Activated CD8-positive, alpha-beta memory T cell treated with anti-CD3 and anti-CD28 coated beads for 24 hours (primary cell): ENCODE measurements around the gene DYNC2I2.

Source experiments
- DNase-seq: peaks from one replicate; pipeline ENCODE4 v3.0.0-alpha.2; 2020

Gene DYNC2I2

GRCh38 chr9:128635266-128636023 is 21.2 kb downstream of the DYNC2I2 start:
- no peak for DNase-seq

GRCh38 chr9:128634651-128635262 is 21.9 kb downstream of the DYNC2I2 start:
- DNase-seq: no peak

DNA sequence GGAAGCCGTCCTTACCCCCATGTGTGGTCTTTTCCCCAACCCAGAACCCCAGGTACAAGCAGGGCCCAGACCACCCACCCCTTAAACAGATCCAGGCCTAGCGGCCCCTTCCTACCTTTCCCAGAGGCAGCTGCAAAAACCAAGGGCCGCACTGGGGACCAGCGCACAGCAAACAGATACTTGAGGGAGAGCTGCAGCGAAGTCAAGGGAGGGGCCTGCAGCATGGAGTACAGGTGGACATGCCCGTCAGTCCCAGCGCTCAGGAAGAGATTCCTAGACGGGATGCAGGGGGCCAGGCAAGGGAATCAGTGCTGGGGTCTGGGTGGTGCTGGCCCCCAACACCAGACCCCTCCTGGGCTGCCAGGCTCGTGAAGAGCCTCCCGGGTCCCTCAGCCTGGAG is 22.5 kb downstream of the DYNC2I2 start:
- DNase-seq: no peak

GRCh38 chr9:128633601-128634000 is 23.0 kb downstream of the DYNC2I2 start:
- DNase-seq: no peak

- DNase-seq: no peak
Measured at GRCh38 chr9:128633057-128633456, 23.6 kb downstream of the DYNC2I2 start.

DNA sequence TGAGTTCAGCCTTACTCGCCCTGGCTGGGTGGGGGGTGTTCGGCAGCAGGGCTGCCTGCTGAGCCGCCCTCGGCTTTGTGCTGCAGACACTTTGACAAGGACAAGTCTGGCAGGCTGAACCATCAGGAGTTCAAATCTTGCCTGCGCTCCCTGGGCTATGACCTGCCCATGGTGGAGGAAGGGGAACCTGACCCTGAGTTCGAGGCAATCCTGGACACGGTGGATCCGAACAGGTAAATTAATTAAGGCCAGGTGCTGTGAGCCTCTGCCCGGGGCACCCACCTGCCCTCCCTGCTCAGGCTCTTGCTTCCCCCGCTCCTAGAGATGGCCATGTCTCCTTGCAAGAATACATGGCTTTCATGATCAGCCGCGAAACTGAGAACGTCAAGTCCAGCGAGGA is 24.2 kb downstream of the DYNC2I2 start:
- DNase-seq: no peak

- no peak for DNase-seq
Measured at GRCh38 chr9:128632066-128632465, 24.6 kb downstream of the DYNC2I2 start.

DNA sequence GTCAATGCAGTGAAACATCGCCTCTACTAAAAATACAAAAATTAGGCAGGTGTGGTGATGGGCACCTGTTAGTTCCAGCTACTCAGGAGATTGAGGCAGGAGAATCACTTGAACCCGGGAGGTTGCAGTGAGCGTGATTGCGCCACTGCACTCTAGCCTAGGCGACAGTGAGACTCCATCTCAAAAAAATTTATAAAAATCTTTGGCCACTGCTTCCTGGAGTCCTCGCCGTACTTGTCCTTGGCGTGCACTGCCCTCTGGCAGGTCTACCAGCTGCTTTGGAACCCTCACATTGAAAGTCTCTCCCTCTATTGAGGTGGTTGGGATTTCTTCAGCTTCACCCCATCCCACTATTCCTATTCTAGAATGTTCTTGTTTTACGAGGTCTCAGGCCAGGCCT is 25.0 kb downstream of the DYNC2I2 start:
- no peak for DNase-seq

- DNase-seq: no peak
Measured at GRCh38 chr9:128629852-128630545, 26.6 kb downstream of the DYNC2I2 start.

GRCh38 chr9:128629136-128629535 is 27.5 kb downstream of the DYNC2I2 start:
- DNase-seq: no peak

GRCh38 chr9:128628471-128629048 is 28.1 kb downstream of the DYNC2I2 start:
- no peak for DNase-seq

DNA sequence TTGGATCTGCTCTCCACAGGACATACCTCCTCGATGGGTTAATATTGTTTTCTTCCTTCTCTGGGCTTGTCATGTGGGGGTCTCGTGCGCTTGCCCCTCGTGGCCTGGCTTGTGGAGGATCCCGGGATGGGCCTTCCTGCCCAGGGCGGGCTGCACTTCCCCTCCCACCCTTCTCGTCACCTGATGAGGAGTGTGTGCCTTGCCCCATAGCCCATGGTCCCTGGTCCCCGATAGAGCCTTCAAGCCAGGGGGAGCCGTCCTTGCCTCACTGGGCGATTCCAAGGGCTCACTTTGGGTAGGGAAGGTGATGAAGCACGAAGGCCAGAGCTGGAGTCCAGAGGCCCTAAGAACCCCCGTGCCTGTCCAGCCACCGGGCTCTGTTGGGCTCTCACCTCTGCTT is 28.7 kb downstream of the DYNC2I2 start:
- DNase-seq: no peak

- DNase-seq: no peak
Measured at GRCh38 chr9:128627127-128627715, 29.4 kb downstream of the DYNC2I2 start.

GRCh38 chr9:128626181-128626580 is 30.5 kb downstream of the DYNC2I2 start:
- DNase-seq: no peak

GRCh38 chr9:128625391-128626146 is 31.1 kb downstream of the DYNC2I2 start:
- no peak for DNase-seq

- no peak for DNase-seq
Measured at GRCh38 chr9:128624566-128624965, 32.1 kb downstream of the DYNC2I2 start.

- DNase-seq: no peak
Measured at GRCh38 chr9:128621730-128622455, 34.8 kb downstream of the DYNC2I2 start.

- DNase-seq: no peak
Measured at GRCh38 chr9:128619779-128620178, 36.9 kb downstream of the DYNC2I2 start.

GRCh38 chr9:128619127-128619526 is 37.5 kb downstream of the DYNC2I2 start:
- no peak for DNase-seq

DNA sequence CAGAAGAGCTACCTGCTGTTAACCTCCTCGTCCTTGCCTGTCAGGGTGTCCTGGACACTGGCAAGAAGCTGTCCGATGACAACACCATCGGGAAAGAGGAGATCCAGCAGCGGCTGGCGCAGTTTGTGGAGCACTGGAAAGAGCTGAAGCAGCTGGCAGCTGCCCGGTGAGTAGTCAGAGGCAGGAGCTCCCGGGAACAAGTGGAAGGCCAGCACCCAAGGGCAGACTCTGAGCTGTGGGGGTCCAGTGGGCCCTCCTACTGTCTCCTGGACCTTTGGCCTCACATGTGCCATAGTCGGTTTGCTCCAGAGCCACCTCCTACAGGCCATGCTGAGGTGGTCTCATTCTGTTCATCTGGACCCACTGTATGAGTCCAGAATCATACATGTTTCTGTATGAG is 38.7 kb downstream of the DYNC2I2 start:
- no peak for DNase-seq

- no peak for DNase-seq
Measured at GRCh38 chr9:128615571-128615970, 41.1 kb downstream of the DYNC2I2 start.

DNA sequence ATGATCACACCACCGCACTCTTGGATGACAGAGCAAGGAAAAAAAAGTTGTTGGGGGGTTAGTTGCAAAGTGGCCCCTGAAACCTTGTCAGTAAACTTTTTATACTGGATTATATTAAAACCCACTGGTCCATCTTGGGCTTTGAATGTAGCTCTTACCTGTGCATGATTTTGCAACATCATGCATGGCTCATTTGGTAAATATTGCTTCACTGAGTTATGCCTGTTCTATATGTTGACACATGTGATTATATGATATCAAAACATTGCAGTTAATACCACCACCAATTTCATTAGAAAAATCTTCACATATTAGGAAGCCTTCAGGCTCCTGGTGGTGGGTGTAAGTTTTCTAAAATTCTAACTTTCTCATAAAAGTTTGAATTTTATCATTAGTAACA is 41.9 kb downstream of the DYNC2I2 start:
- no peak for DNase-seq
